GM18517 (cell line): ENCODE data around the gene LURAP1L.
"Not testable (repeated sequence)": the region's sequence is repeated elsewhere in the genome, so short reads cannot be mapped to it uniquely, and the experiment has no call there.

ENCODE experiments used
- ATAC-seq: cut with Tn5 transposase; IDR thresholded peaks from one replicate; pipeline ENCODE4 v1.9.1; 2021; ENCODE audit warnings: mild to moderate bottlenecking, moderate library complexity; ENCODE audit not compliant: unreplicated experiment

LURAP1L gene

GRCh38 chr9:12856603-12857002, 81.8 kb downstream of the LURAP1L start:
- no peak for ATAC-seq

DNA sequence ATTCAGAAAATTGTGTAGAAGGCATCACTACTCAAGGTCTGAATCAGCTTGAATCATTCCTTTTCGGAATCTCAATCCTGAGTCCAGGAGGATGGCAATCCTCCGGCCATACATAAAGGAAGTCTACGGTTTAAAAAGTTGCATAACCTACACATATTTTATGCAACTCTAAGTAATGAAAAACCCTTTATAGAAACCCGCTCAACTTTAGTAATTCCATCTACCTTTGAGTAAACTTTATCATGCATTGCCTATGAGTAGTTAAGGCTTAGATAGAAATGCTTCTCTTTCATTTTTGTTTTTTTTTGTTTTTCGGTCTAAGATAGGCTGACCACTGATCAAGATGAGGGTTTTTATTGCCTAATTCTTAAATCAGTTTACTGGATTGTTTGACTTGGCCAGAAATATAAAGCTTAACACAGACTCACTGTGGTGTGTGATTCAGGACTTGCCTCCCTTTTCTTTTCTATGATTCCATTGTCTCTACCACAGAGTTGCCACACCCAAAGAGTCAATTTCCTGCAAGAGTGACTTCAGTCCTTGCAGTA, 85.0 kb downstream of the LURAP1L start:
- no peak for ATAC-seq

- no peak for ATAC-seq
These were observed 86.2 kb downstream of the LURAP1L start for GRCh38 chr9:12860998-12861397.

DNA sequence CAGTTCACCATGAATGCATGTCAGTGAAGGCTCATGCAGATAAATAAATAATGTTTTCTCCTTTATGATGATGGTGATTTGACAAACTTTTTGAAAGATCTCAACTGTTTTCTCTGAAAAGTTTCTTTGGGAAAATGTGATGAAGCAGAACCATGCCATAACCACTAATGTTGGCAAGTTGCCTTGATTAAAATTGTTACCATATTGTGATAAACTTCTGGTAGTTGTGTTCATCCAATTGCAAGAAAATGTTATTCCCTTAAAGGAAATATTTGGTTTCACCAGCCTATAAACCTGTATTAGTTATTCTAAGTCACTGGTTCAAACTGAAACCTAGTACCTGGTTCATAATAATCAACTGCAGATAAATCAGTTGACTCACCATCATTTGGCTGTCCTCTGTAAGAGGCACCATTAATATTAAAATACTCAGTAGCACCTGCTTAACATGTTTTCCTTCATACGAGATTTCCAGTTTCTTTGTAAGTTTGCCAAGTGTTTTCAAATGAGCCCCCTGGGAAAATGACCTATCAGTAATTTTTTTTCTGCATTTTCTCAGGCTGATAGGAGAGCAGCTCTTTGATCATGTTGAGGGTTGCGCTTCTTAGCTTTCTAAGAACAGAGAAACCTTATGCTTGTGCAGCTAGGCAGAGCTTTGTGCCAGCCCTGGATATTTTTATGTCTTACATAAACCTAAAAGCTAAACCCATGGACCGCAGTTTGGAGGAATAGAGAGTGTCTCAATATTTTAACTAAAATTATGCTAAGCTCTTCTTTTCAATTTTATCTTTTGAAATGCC, 88.0 kb downstream of the LURAP1L start:
- no peak for ATAC-seq

DNA sequence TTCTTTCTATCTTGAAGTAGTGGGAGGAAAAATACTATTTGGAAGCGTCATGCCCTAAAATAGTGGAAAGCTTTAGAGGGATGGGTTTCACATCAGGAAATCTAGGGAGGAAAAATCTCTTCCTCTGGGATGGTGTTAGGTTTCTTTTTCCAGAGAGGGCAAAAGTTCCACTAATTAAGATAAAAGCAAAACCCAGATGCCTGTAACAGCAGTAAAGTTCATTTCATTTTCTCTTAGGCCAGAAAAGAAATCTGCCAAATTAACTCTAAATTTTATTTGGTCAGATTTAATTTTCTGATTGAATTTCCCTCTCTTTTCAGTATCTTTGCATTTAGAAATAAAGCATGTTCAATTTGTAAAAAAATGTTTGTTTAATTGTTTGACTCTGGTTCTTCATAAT, 88.8 kb downstream of the LURAP1L start:
- no peak for ATAC-seq

DNA sequence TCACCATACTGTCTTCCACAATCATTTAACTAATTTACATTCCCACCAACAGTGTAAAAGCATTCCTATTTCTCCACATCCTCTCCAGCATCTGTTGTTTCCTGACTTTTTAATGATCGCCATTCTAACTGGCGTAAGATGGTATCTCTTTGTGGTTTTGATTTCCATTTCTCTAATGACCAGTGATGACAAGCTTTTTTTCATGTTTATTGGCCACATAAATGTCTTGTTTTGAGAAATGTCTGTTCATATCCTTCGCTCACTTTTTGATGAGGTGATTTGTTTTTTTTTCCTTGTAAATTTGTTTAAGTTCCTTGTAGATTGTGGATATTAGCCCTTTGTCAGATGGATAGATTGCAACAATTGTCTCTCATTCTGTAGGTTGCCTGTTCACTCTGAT, 90.6 kb downstream of the LURAP1L start:
- ATAC-seq, result not testable (repeated sequence)
